Activated CD4-positive, alpha-beta T cell treated with anti-CD3 and anti-CD28 coated beads for 1 hour (primary cell): ENCODE data around the gene ZNF467.
A peak's percentile ranks its signal among the peaks of the same experiment; 100 is the strongest.

Source experiments
- DNase-seq: peaks from one replicate; pipeline ENCODE4 v3.0.0-alpha.2; 2020

Gene ZNF467

DNA sequence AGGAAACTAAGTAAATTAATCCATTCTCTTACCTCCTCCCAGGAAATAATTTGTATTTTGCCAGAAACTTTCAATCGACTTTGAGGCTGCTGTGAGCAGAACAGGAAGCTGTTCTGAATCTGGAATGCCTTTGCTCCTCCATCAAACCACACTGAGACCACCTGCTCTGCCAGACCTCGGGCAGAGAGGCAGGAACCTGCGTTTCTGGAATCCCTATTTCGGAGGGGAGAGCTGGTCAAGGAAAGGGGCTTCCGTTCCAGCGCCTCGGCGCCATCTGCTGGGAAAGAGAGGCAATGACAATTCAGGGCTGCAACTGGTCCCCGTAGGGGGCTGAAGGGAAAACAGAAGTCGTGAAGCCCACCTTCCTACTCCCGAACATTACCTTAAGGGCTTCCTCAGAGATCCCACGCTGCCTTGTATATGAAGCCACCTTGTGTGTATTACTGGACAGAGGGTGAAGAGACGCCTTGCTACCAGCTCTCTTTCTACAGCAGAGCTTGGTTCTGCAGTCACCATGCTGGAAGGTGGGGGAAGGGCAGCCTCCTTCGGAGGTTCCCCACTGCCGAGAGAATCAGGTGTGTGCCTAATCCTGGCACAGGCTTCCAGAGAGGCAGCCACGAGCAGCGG lies 31.2 kb downstream of the ZNF467 start:
- peak; percentile 46 for DNase-seq

- DNase-seq = no peak
Measured at GRCh38 chr7:149741629-149742028, 31.8 kb downstream of the ZNF467 start.

GRCh38 chr7:149736478-149737360 lies 36.7 kb downstream of the ZNF467 start:
- DNase-seq = no peak

DNA sequence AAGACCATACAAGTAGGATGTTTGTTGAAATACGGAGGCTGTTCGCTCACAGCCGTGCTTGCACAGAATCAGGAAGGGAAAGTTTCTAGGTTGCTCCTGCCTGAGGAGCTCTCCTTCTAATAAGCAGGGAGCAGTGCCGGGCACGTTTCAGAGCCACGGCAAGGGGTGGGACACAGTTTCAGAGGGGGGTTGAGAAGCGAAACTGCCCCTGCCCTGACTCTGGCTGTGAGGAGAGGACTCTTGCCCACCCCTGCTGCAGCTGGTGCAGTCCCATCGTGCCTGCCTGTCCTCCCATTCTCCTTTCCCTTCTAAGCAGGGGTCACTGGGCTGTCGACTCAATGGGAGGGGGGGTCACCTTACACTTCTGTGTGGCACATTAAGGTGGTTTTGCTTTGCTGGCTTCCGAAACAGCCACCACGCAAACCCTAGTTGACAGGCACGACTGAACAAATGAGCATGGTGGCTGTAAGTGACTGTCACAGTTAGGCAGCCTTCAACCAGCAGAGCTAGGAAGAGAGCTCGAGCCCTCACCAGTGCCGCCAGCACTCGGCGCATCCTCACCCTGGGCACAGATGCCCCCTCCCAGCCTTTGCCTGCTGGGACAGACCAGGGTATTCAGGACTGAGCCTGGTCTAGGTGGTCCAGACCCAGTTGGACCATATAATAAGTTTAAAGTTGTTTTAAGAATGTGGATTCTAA lies 37.5 kb downstream of the ZNF467 start:
- no peak for DNase-seq

- DNase-seq = no peak
Measured at GRCh38 chr7:149735181-149735602, 38.2 kb downstream of the ZNF467 start.

- DNase-seq = no peak
Measured at GRCh38 chr7:149734791-149735075, 38.7 kb downstream of the ZNF467 start.

DNA sequence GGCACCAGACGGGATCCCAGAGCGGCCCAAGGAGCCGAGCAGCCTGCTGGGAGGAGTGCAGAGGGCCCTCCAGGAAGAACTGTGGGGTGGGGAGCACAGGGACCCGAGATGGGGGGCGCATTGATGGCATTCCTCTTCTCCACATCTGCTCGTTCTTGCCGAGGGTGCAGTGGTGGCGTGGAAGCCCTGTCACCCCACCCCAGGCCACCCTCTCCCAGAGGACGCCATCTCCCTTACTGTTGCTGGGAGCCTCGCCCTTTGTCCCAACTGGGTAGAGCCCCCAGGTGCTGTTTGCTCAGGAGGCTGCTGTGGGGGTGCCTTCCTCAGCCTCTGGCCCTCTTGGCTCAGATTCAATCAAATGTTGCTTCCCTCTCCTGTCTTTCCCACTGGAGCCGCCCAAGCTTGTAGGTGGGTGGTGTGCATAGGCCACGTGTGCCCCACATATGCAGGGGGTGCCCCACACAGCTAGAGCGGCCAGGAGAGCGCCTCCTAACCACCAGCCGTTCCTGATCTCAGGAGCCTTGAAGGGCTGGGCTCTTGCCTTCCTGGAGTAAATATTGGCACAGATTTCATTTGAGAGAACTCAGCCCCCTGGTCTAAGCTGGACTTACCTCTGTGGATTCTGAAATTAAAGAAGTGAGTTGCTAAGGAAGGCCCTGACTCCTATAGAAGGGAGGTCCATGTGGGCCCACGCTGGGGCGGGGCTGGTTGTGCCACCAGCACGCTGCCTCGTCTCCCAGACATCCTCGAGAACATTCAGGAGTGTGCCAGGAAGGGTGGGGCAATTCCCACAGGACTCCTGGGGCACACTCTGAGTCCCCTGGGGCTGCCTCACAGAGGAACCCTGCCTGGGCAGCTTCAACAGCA lies 39.2 kb downstream of the ZNF467 start:
- DNase-seq = no peak

DNA sequence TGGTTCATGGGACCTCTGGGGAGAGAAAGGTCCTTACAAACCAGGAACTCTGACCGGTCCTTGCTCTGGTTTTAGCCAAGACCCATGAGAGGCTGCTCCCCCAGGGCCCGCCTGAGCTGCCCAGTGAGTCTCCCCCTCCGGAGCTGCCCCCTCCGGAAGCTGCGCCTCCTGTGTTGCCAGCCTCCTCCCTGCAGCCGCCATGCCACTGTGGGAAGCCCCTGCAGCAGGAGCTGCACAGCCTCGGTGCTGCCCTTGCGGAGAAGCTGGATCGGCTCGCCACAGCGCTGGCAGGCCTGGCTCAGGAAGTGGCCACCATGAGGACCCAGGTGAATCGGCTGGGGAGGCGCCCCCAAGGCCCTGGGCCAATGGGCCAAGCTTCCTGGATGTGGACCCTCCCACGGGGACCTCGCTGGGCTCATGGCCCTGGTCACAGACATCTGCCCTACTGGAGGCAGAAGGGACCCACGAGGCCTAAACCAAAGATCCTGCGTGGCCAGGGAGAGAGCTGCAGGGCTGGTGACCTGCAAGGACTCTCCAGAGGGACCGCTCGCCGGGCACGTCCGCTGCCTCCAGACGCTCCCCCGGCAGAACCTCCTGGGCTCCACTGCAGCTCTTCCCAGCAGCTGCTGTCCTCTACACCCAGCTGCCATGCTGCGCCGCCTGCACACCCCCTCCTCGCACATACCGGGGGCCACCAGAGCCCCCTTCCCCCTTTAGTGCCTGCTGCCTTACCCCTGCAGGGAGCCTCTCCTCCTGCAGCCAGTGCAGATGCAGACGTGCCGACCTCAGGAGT lies 40.1 kb downstream of the ZNF467 start:
- DNase-seq = no peak

DNA sequence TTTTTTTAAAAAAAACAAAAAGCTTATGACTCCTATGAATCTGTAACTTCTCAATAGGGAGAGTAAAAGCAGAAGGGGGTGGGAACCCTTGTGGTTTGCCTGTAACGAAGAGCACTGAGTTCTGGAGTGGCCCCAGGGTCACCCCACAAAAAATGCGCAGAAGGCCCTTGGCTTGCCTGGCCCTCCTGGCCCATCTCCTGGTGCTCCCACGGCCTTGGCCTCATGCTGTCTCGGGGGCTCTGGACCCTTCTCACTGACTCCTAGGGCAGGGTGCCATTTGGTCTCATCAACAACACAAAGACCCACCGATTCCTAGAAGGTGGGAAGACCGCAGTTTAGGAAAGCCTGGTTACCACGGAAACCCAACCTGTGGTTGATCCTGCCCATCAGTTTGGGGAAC lies 40.8 kb downstream of the ZNF467 start:
- no peak for DNase-seq

DNA sequence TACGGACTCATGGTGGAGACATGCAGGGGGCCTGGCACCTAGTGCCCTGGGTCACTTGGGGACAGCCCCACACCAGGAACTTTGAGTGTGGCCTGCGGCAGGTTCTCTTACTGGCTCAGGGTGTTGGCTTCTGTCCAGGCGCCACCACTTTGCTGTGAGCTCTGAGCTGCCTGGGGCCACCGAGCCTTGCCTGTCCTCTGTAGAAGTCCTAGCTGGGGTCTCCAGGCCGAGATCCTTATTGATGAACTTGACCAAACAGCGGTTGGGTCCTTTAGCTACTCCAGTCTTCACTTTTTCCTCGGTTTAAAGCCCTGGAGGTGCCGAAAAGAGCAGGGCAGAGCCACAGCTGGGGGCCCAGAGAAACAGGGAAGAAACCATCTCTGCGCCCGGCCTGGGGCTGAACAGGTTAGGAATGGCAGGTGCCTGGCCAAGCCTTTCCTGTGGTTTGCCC lies 41.3 kb downstream of the ZNF467 start:
- DNase-seq = no peak

GRCh38 chr7:149731207-149731955 lies 42.0 kb downstream of the ZNF467 start:
- no peak for DNase-seq

DNA sequence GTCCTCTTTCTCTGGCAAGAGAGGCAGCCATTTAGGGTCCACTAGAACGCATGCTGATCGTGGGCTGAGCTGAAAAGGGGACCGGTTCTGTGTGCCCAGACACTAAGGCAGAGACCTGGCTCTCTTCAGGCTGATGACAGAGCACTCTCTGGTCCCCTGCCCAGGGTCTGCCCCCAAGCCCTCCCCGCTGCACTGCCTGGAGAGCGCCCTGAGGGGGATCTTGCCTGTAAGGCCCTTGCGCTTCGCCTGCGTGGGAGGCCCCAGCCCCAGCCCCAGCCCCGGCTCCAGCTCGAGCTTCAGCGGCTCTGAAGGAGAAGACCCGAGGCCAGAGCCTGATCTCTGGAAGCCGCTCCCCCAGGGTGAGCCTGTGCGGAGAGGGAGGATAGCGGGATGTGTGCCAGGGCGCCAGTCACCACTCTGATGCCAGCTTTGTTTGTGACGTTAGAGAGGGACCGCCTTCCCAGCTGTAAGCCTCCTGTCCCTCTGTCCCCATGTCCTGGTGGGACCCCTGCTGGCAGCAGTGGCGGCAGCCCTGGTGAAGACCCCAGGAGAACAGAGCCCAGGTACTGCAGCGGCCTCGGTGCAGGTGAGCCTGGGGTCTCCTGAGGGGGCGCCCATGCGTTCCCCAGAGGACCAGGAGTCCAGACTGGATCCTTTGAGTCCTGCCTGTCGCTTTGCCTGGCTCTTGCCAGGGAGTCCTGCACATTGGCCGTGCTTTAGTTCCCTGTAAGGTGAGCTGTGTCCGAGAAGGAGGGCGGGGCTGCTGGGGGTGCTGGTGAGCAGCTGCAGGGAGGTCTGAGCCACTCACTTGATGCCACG lies 43.2 kb downstream of the ZNF467 start:
- DNase-seq = no peak

DNA sequence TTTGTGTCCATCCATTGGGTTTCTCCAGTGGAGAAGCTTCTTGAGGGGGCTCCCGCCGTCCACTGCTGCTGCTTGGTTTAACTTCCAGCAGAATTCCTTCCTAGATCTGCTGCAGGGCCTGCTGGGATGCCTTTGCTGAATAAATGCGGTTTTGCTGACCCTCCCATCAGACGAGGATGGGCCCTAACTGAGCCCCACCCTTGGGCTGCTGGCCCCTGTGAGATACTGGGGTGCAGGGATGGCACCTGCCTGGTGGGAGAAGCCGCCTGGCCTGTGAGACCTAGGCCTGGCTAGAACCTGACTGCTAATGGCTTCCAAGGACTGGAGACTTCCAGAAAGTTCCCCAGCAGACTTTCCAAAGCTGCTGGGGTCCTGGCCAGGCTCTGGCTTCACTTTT lies 43.8 kb downstream of the ZNF467 start:
- no peak for DNase-seq

GRCh38 chr7:149728491-149729375 lies 44.7 kb downstream of the ZNF467 start:
- DNase-seq = no peak

DNA sequence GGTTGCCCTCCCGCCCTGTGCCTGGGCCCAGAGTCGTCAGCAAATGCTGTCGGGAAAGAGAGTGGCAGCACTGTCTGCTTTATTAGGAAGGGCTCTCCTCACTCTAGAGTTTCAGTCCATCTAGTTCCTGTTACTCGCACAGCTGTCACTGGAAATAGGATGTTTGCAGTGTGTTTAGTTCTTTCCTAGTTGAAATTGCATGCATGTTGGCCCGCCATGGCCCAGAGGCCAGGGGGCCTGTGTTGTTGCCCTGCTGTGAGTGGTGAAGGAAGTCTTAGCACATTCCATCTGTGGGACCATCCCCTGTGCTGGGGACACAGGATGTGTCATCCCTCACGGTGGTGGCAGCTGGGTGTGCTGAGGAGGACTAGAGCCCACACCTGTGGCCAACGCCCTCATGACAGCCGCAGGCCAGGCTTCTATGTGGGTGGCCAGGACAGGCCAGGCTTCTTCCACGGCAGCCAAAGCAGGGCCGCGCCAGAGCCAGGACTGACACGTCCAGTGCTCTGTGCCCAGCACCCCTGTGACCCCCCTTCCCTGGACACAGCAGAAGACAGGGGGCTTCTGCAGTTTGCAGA lies 45.4 kb downstream of the ZNF467 start:
- no peak for DNase-seq

GRCh38 chr7:149727053-149727898 lies 46.1 kb downstream of the ZNF467 start:
- no peak for DNase-seq

DNA sequence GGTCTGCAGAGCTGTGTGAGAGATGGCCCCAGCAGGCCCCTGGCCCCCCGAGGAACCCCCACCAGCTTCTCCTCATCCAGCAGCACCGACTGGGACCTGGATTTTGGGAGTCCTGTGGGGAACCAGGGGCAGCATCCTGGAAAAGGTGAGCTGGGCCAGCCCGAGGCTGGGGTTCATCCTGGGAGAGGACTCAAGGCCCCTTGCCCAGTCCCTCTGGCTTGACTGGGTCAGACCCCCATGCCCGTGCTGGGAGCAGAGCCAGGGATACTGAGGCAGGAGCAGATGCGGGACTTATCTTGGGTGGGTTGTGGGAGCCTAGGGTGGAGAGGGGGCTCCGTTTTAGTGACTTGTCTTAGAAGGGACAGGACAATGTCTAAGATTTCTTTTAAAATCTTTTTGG lies 47.5 kb downstream of the ZNF467 start:
- DNase-seq = no peak

- DNase-seq = no peak
Measured at GRCh38 chr7:149725426-149725821, 48.0 kb downstream of the ZNF467 start.
